GM21381 (cell line): ENCODE results near the gene TEX11.
"Not testable (repeated sequence)": the region's sequence is repeated elsewhere in the genome, so short reads cannot be mapped to it uniquely, and the experiment has no call there.

Source experiments
- ATAC-seq: cut with Tn5 transposase; IDR thresholded peaks from one replicate; pipeline ENCODE4 v1.9.1; 2021; ENCODE audit warnings: mild to moderate bottlenecking, moderate library complexity; ENCODE audit not compliant: unreplicated experiment

Gene TEX11

DNA sequence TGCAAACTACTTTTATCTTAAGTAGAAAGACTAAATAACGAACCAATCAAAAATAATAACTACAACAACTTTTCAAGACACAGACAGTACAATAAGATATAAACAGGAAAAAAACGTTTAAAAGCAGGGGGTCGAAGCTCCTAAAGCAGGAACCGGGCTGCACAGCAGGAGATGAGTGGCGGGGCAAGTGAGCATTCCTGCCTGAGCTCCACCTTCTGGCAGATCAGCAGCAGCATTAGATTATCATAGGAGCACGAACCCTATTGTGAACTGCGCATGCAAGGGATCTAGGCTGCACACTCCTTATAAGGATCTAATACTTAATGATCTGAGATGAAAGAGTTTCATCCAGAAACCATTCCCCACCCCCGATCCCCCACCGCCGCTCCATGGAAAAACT, 146.2 kb downstream of the TEX11 start:
- ATAC-seq: no peak

DNA sequence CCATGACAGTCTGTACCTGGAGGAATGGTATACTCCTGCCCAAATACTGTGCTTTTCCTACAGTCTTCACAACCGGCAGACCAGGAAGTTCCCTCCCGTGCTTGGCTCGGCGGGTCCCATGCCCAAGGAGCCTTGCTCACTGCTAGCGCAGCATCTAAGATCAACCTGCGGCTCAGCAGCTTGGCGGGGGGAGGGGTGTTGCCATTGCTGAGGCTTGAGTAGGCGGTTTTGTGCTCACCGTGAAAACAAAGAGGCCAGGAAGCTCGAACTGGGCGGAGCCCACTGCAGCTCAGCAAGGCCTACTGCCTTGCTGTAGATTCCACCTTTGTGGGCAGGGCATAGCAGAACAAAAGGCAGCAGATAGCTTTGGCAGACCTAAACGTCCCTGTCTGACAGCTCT, 152.7 kb downstream of the TEX11 start:
- ATAC-seq: no peak

DNA sequence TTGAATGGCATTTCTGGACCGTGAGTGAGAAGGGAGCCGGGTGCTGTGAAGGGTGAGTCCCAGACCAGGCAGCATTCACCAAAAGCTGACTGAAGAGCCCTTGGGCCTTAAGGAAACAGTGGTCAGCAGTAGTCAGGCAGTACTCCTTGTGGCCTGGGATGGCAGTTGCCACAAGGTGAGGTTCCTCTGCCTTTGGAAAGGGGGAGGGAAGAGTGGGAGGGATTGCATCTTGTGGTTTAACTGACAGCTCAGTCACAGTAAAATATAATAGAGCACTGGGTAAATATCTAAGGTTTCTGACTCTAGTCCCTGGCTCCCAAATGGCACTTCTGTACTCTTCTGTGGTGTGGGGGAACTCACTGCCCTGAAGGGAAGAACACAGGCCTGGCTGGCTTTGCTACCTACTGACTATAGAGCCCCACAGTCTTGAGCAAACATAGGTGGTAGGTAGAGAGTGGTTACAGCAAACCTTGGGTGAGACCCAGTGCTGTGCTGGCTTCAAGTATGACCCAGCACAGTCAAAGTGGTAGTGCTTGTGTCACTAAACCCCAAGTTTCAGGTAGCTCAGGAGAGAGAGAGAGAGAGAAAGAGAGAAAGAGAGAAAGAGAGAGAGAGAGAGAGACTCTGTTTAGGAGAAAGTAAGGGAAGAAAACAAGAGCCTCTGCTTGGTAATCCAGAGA, 154.2 kb downstream of the TEX11 start:
- ATAC-seq: no peak

DNA sequence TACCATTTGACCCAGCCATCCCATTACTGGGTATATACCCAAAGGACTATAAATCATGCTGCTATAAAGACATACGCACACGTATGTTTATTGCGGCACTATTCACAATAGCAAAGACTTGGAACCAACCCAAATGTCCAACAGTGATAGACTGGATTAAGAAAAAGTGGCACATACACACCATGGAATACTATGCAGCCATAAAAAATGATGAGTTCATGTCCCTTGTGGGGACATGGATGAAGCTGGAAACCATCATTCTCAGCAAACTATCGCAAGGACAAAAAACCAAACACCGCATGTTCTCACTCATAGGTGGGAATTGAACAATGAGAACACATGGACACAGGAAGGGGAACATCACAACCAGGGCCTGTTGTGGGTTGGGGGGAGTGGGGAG, 174.7 kb downstream of the TEX11 start:
- ATAC-seq: not testable (repeated sequence)

DNA sequence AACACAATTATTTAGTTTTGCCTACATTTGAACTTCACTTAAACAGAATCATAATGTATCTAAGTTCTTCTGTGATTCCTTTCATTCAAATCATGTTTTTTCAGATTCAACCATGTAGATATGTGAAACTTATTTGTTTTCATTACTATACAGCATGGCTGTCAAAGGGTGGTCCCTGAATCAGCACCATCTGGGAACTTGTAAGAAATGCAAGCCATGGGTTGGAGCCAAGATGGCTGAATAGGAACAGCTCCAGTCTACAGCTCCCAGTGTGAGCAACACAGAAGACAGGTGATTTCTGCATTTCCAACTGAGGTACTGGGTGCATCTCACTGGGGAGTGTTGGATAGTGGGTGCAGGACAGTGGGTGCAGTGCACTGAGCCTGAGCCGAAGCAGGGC, 180.6 kb downstream of the TEX11 start:
- not testable (repeated sequence) for ATAC-seq

DNA sequence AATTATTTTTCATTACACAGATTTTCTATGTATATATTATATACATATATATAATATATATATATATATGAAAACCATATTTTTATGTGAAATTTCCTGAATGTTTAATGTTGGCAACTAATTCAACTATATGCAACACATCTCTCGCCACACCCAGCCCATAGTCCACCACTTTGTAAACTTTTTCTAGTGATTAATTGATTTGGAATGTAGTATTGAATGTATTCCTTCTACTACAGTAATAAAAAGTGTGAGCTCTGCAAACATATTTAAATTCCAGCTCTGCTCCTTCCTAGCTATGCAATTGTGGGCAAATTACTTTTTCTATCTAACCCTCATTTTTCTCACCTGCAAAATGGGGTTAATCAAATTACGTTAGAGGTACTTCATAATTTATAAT, 187.8 kb downstream of the TEX11 start:
- no peak for ATAC-seq

DNA sequence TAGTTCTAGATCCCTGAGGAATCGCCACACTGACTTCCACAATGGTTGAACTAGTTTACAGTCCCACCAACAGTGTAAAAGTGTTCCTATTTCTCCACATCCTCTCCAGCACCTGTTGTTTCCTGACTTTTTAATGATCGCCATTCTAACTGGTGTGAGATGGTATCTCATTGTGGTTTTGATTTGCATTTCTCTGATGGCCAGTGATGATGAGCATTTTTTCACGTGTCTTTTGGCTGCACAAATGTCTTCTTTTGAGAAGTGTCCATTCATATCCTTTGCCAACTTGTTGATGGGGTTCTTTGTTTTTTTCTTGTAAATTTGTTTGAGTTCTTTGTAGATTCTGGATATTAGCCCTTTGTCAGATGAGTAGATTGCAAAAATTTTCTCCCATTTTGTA, 197.2 kb downstream of the TEX11 start:
- not testable (repeated sequence) for ATAC-seq

DNA sequence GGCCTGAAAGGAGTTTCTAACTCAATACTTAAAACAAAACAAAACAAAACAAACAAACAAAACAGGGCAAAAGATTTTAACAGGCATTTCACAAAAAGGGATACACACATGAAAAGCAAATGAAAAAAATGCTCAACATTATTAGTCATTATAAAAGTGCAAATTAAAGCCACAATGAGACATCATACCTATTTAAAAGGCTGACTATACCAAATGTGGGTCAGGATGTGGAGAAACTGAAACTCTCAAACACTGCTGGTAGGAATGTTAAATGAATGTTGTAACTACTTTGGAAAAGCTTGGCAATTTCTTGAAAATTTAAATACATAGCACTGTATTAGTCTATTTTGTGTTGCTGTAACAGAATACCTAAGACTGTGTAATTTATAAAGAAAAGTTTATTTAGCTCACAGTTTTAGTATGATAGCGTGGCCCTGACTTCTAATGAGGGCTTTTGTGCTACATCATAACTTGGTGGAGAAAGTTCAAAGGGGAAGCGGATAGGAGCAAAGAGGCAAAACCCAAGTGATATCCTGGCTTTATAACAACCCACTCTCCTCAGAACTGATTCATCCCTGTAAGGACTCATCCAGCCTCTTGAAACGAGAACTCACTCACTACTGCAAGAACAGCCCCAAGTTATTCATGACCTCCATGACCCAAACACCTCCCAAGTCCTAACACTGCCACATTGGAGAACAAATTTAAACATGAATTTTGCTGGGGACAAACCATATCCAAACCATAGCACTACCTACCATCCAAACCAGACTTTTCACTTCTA, 214.0 kb downstream of the TEX11 start:
- no peak for ATAC-seq

DNA sequence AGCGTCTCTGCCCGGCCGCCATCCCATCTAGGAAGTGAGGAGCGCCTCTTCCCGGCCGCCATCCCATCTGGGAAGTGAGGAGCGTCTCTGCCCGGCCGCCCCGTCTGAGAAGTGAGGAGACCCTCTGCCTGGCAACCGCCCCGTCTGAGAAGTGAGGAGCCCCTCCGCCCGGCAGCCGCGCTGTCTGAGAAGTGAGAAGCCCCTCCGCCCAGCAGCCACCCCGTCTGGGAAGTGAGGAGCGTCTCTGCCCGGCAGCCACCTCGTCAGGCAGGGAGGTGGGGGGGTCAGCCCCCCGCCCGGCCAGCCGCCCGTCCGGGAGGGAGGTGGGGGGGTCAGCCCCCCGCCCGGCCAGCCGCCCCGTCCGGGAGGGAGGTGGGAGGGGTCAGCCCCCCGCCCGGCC, 229.1 kb downstream of the TEX11 start:
- not testable (repeated sequence) for ATAC-seq

DNA sequence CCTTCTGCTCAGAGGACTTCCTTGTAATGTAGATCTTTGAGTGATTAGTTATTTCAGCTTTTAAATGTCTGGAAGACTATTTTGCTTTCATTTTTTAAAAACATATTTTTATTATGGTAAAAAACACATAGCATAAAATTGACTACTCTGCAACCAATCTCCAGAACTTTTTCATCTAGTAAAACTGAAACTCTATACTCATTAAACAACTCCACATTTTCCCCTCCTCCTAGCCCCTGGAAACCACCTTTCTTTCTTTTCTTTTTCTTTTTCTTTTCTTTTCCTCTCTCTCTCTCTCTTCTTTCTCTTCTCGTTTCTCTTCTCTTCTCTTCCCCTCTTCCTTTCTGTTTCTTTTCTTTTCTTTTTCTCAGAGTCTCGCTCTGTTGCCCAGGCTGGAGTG, 233.2 kb downstream of the TEX11 start:
- no peak for ATAC-seq

DNA sequence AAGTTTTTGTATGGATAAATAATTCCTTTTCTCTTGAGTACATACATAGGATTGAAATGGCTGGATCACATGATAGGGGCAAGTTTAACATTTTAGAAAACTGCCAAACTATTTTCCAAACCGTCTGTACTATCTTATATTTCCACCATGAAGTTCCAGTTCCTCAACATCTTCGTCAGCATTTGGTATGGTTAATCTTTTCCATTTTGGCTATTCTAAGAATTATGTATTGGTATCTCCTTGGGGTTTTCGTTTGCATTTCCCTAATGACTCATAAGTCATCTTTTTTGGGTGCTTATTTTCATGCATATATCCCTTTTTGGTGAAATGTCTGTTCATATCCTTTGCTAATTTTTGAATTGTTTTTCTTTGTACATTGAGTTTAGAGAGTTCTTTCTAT, 236.2 kb downstream of the TEX11 start:
- ATAC-seq: no peak

DNA sequence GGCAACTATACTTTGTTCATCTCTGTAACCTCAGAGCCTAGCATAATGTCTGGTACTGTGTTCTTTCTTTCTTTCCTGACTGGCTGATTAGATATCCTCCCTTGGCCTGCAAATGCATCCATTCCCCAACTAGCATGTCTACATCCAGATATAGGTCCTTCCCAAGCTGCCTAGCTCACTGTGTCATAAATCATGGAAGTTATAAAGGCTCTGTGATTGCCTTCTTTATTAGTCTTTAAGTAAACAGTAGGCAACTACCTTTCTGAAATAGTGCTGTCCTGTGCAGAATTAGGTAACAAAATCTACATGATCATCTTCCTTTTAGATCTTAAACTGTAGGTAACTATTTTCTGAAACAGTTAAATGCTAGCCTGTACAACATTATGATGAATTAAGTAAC, 239.4 kb downstream of the TEX11 start:
- no peak for ATAC-seq

DNA sequence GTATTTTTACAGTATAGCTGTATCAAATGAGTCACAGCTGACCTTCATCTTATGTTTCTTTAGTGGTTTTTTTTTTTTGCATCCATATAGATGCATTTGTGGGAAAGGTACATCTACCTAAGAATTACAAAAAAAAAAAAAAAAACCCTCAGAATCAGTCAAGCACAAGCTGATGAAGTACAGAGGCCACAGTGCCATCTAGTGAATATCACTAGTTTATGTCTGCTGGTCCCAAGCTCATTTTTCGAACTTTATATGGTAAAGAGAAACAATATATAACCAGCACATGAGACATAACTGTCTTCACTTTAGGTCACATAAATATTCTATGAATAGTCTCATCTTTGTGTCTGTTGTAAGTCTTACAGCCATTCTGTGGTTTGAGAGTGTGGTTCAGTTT, 243.8 kb downstream of the TEX11 start:
- no peak for ATAC-seq

DNA sequence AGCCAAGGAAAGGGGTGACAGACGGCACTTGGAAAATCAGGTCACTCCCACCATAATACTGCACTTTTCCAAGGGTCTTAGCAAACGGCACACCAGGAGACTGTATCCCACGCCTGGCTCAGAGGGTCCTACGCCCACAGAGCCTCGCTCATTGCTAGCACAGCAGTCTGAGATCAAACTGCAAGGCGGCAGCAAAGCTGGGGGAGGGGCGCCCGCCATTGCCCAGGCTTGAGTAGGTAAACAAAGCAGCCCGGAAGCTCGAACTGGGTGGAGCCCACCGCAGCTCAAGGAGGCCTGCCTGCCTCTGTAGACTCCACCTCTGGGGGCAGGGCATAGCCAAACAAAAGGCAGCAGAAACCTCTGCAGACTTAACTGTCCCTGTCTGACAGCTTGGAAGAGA, 247.4 kb downstream of the TEX11 start:
- not testable (repeated sequence) for ATAC-seq

DNA sequence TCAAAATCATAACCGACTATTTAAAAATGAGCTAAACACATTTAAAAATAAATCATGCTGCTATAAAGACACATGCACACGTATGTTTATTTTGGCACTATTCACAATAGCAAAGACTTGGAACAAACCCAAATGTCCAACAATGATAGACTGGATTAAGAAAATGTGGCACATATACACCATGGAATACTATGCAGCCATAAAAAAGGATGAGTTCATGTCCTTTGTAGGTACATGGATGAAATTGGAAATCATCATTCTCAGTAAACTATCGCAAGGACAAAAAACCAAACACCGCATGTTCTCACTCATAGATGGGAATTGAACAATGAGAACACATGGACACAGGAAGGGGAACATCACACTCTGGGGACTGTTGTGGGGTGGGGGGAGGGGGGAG, 251.0 kb downstream of the TEX11 start:
- ATAC-seq: not testable (repeated sequence)

DNA sequence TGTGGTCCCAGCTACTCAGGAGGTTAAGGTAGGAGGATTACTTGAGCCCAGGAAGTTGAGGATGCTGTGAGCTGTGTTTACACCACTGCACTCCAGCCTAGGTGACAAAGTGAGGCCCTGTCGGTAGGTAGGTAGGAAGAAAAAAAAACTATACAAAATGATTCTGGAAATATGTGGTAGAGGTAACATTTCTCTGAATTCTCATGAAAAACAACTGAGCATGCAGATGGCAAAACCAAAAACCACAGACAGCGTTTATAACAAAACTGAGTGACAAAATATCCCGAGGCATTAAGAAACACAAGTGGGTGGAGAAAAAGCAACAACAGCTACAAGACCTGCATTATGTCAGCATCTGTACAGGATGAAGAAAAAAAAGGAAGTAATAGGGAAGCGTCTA, 252.2 kb downstream of the TEX11 start:
- no peak for ATAC-seq

DNA sequence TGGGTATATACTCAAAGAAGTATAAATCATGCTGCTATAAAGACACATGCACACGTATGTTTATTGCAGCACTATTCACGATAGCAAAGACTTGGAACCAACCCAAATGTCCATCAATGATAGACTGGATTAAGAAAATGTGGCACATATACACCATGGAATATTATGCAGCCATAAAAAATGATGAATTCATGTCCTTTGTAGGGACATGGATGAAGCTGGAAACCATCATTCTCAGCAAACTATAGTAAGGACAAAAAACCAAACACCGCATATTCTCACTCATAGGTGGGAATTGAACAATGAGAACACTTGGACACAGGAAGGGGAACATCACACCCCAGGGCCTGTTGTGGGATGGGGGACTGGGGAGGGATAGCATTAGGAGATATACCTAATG, 260.6 kb downstream of the TEX11 start:
- not testable (repeated sequence) for ATAC-seq

DNA sequence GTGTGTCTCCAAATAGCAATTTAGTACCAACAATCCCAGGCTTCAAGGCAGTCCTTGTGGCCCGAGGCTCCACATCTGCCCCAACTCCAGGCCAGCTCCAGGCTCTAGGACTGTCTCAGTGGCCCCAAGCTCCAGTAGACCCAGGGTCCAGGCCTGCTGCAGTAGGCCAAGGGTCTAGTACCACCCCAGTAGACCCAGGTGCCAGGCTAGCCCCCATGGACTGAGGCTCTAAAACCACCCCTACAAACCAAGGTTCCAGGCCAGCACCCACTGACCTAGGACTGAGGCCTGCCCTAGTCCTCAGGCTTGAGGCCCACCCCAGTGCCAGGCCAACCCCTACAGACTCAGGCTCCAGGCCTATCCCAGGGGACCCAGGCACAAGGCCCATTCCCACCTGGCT, 272.3 kb downstream of the TEX11 start:
- ATAC-seq: no peak

DNA sequence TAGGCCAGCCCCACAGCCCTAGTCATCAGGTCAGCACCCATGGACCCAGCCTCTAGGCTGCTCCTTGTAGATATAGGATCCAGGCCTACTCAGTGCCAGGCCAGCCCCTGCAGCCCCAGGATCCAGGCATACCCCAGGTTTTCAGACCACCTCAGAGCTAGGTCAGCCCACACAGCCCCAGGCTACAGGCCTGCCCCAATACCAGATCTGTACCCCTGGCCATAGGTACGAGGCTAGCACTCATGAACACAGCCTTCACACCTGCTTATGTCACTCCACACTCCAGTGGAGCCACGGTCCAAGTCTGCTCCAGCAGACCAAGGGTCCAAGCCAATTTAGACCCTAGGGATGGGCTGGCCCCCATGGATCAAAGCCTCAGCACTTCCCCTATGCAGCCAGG, 272.8 kb downstream of the TEX11 start:
- ATAC-seq: no peak

DNA sequence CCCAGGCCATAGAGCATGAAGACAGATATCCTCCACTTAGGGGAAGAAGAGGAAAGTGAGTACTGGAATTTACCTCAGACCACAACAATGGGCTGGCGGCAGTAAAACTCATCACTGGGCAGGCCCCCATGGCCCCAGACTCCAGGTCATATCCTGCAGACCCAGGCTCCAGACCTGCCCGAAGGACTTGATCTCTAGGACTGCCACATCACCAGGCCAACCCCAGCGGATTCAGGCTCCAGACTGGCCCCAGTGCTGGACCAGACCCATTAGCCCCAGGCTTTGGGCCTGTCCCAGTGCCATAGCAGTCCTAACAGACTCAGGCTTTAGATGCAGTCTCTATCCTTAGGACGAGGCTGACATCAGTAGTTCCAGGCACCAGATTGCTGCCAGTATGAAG, 273.3 kb downstream of the TEX11 start:
- ATAC-seq: no peak

DNA sequence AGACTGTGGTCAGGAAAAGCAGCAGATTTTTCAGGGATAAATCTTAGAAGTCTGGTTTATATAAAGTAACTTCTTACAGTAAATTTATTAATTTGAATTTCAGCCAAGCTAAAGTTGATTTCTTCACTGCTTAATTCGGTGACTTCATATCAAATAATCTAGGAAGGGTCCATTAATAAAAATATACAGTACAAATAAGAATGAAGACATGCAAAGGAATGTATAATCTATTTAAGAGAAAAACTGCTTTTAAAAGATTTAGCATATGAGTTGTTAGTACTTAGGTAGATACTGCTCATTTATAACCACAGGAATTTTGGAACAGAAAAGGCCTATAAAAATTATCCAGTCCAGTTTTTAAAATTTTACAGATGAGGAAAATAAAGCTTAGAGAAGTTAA, 286.8 kb downstream of the TEX11 start:
- no peak for ATAC-seq

DNA sequence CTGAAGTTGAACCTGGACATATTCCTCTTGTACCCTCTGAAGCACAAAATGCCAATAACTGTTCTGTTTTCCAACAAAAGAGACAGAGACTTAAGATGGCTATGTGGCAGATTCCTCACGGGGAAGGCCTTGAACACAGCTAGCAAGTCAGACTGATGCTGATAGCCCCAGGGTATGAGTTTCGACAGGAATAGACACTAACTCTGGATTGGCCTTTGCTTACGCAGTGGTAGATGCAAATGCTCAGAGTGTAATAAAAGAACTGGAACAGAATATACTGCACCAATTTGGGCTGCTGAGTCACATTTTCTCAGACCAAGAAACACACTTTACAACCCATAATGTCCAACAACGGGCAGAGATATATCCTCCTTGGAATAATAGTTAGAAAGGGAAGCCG, 290.0 kb downstream of the TEX11 start:
- ATAC-seq: no peak

DNA sequence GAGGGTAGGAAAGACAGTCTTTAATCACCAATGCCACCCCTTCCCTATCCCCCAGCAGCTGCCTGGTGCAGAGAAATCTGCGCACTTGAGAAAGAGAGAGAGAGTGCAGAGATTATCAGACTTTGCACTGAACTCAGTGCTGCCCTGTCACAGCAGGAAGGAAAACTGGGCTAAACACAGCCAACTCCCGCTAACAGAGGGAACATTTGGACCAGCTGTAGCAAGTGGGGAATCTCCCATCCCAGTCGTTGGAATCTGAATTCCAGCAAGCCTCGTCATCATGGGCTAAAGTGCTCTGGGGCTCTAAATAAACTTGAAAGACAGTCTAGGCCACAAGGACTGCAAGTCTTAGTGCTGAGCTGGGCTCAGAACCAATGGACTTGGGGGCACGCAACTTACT, 295.2 kb downstream of the TEX11 start:
- ATAC-seq: no peak
